Tibial nerve (tissue), 4 donors: ENCODE data around the gene ZNF408. TPM values are rescaled to one million over a fixed set of nuclear protein-coding genes. Genes with fewer than 3 reads are reported as not detected.
A peak's percentile ranks its signal among the peaks of the same experiment; 100 is the strongest.

Source experiments
- DNase-seq, 2 donors: peaks; one replicate each; pipeline ENCODE4 v3.0.0-alpha.2; 2019; ENCODE audit warnings: low spot score in 2 of 2
- H3K27ac ChIP-seq, 4 donors: fragments of 200-600 bp; sonication (generic) in 3 of 4; one replicate each; pipeline ENCODE4 v1.5.1; 2017 to 2019; ENCODE audit warnings: mild to moderate bottlenecking in 1 of 4
- H3K27me3 ChIP-seq, 2 donors: fragments of 200-600 bp; sonication (generic) in 1 of 2; one replicate each; pipeline versions ENCODE4 v1.5.1 to v1.6.0; 2017 to 2019
- H3K36me3 ChIP-seq, 3 donors: fragments of 200-600 bp; sonication (generic); one replicate each; pipeline ENCODE4 v1.5.1; 2018 to 2019
- H3K4me1 ChIP-seq, 4 donors: fragments of 200-600 bp; sonication (generic) in 3 of 4; one replicate each; pipeline ENCODE4 v1.5.1; 2017 to 2019
- H3K4me3 ChIP-seq, 4 donors: fragments of 200-600 bp; sonication (generic) in 3 of 4; one replicate each; pipeline ENCODE4 v1.5.1; 2017 to 2019; ENCODE audit warnings: mild to moderate bottlenecking in 1 of 4, moderate library complexity in 1 of 4
- H3K9me3 ChIP-seq, 4 donors: fragments of 200-600 bp; sonication (generic) in 3 of 4; one replicate each; pipeline ENCODE4 v1.5.1; 2017 to 2019
- EP300 ChIP-seq, 2 donors: sonication (generic); formaldehyde crosslinking; IDR thresholded peaks; one replicate each; pipeline ENCODE4 v1.6.1; 2017; ENCODE audit warnings: antibody characterized with exemption in 2 of 2, mild to moderate bottlenecking in 1 of 2
- POLR2A ChIP-seq, 2 donors: fragments of 450-650 bp; IDR thresholded peaks; one replicate each; pipeline ENCODE4 v1.6.1; 2017; ENCODE audit warnings: antibody characterized with exemption in 2 of 2, mild to moderate bottlenecking in 2 of 2, moderate library complexity in 2 of 2
- WGBS, 2 donors: methylation state at CpG; one replicate each; pipeline ENCODE4 v1.1.5; 2018; 5-methylcytosine and 5-hydroxymethylcytosine counted together
- total RNA-seq, 4 donors: library from RNA; depleted of rRNA; stranded (reverse); fragments of >200 nt; gene quantifications; one replicate each; pipeline ENCODE4 v1.1.0, GENCODE V29; 2016
- TF ChIP-seq, protein P1 (sequence below), 5 experiments: fragments of 200-600 bp in 3 of 5; fragments of 450-650 bp in 2 of 5; sonication (generic) in 3 of 5; IDR thresholded peaks; one replicate each; pipeline ENCODE4 v1.5.1; 2016 to 2019; ENCODE audit warnings: antibody characterized with exemption in 5 of 5, mild to moderate bottlenecking in 3 of 5, moderate library complexity in 2 of 5

The ZNF408 gene
- total RNA-seq, 4 donors from 2014 or later = 8.8 to 21.6 (median 13.7) TPM

DNA sequence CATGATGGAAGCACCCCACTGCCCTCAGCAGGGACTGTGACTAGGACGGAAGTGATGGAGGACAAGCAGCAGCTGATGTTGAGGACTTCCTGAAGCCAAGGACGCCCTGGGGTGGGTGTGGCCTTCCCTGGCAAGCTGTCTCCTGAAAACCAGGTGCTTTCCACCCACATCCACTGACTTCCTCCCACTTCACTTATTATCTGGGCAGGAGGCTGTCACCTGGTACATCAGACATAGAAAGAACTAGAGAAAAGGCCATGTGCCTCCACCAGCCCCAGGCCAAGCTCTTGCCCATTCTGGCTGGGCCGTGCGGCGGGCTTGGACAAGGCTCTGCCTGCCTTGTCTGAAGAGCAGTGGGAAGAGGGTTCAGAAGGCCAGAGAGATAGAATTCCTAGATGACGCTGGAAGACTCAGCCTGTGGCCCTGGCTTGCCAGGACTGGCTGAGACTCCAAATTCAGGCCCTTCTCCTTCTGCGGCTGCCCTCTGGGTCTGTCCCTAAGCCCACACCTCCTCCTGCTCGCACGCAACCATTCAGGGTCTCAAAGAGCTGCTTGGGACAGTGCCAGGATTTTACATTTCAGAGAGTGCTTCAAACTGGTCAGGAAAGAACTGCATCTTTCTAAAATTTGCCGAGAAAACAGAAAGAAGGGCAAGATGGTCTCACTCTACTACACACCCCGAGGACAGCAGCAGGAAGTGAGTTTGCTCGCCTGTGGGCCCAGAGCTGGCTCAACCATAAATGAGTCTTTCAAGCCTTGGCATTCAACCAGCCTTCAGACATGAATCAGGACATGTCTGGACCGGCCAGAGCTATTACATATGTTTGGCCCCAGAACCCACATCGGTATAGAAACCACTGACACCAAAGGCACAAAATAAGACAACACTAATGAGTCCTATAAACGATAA, 13.7 kb upstream of the ZNF408 start:
- WGBS, 2 donors = 67 to 79% methylated on average over 15 of the region's 15 CpGs
- TF ChIP-seq, protein P1, sequence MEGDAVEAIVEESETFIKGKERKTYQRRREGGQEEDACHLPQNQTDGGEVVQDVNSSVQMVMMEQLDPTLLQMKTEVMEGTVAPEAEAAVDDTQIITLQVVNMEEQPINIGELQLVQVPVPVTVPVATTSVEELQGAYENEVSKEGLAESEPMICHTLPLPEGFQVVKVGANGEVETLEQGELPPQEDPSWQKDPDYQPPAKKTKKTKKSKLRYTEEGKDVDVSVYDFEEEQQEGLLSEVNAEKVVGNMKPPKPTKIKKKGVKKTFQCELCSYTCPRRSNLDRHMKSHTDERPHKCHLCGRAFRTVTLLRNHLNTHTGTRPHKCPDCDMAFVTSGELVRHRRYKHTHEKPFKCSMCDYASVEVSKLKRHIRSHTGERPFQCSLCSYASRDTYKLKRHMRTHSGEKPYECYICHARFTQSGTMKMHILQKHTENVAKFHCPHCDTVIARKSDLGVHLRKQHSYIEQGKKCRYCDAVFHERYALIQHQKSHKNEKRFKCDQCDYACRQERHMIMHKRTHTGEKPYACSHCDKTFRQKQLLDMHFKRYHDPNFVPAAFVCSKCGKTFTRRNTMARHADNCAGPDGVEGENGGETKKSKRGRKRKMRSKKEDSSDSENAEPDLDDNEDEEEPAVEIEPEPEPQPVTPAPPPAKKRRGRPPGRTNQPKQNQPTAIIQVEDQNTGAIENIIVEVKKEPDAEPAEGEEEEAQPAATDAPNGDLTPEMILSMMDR (IDR thresholded peaks at IDR 0.05) = no peak
- no peak for TF ChIP-seq POLR2A (IDR thresholded peaks at IDR 0.05)
- TF ChIP-seq EP300 (IDR thresholded peaks at IDR 0.05) = no peak
- peaks cover 0 to 81% (median 19%) of the 10 kb centered on the region in 3 donors for H3K36me3 ChIP-seq
- no peaks in the 10 kb centered on the region for H3K27me3 ChIP-seq
- H3K27ac ChIP-seq = peak overlapping the region in 2 of 4 donors; percentile 2 to 42
- no peak overlapping the region for H3K4me3 ChIP-seq
- no peak for DNase-seq
- H3K4me1 ChIP-seq = peaks cover 0 to 18% (median 9%) of the 10 kb centered on the region in 4 donors
- H3K9me3 ChIP-seq = no peaks in the 10 kb centered on the region

- Histone ChIP-seq H3K27me3 (no peaks in the 10 kb centered on the region), H3K9me3 (no peaks in the 10 kb centered on the region), H3K4me1 (peaks cover 0 to 20% (median 0%) of the 10 kb centered on the region in 4 donors), H3K27ac (no peak overlapping the region), H3K36me3 (peaks cover 2 to 100% (median 39%) of the 10 kb centered on the region in 3 donors), H3K4me3 (no peak overlapping the region)
- WGBS, 2 donors = 89 to 90% methylated on average over 1 of the region's 1 CpG
- DNase-seq = no peak
- TF ChIP-seq EP300 (IDR thresholded peaks at IDR 0.05) (no peak), POLR2A (IDR thresholded peaks at IDR 0.05) (no peak)
- TF ChIP-seq, protein P1 (IDR thresholded peaks at IDR 0.05) = no peak
Observed at GRCh38 chr11:46690702-46691101, 10.1 kb upstream of the ZNF408 start.

DNA sequence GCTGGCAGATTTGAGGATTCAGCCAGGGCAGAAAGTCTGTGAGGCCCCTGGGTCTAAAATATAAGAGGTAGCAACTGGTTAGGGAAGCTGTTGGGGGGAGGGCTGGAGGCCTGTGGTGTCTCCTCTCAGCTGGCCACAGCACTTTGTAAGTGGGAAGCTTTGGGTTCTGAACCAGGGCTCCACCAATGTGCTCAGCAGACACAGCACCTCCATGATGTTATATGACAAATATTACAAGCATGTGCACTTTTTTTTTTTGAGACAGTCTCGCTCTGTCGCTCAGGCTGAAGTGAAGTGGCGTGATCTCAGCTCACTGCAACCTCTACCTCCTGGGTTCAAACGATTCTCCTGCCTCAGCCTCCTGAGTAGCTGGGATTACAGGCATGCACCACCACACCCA, 8.4 kb upstream of the ZNF408 start:
- H3K4me3 ChIP-seq = no peak overlapping the region
- no peak for DNase-seq
- H3K27me3 ChIP-seq = no peaks in the 10 kb centered on the region
- H3K27ac ChIP-seq = no peak overlapping the region
- H3K9me3 ChIP-seq = no peaks in the 10 kb centered on the region
- peaks cover 0 to 38% (median 10%) of the 10 kb centered on the region in 4 donors for H3K4me1 ChIP-seq
- 82 to 87% methylated on average over 4 of the region's 4 CpGs for WGBS, 2 donors
- TF ChIP-seq, protein P1 (IDR thresholded peaks at IDR 0.05) = no peak
- TF ChIP-seq POLR2A (IDR thresholded peaks at IDR 0.05) (no peak), EP300 (IDR thresholded peaks at IDR 0.05) (no peak)
- H3K36me3 ChIP-seq = peaks cover 2 to 98% (median 35%) of the 10 kb centered on the region in 3 donors

- 69 to 71% methylated on average over 1 to 2 of the region's 2 CpGs for WGBS, 2 donors
- no peak overlapping the region for H3K4me3 ChIP-seq
- H3K4me1 ChIP-seq = peaks cover 0 to 49% (median 22%) of the 10 kb centered on the region in 4 donors
- H3K27me3 ChIP-seq = no peaks in the 10 kb centered on the region
- no peaks in the 10 kb centered on the region for H3K9me3 ChIP-seq
- peak overlapping the region in 2 of 4 donors; percentile 58 to 64 for H3K27ac ChIP-seq
- H3K36me3 ChIP-seq = peaks cover 2 to 87% (median 26%) of the 10 kb centered on the region in 3 donors
- no peak for DNase-seq
- TF ChIP-seq, protein P1 (IDR thresholded peaks at IDR 0.05) = no peak
- no peak for TF ChIP-seq POLR2A (IDR thresholded peaks at IDR 0.05)
- no peak for TF ChIP-seq EP300 (IDR thresholded peaks at IDR 0.05)
Observed at GRCh38 chr11:46693597-46694012, 7.2 kb upstream of the ZNF408 start.

GRCh38 chr11:46694072-46694471, 6.8 kb upstream of the ZNF408 start:
- 78 to 84% methylated on average over 6 of the region's 6 CpGs for WGBS, 2 donors

More at GRCh38 chr11:46694072-46694471, 6.8 kb upstream of the ZNF408 start:
- no peak for TF ChIP-seq EP300 (IDR thresholded peaks at IDR 0.05)
- TF ChIP-seq, protein P1 (IDR thresholded peaks at IDR 0.05) = no peak
- TF ChIP-seq POLR2A (IDR thresholded peaks at IDR 0.05) = no peak
- no peak for DNase-seq
- peaks cover 0 to 54% (median 26%) of the 10 kb centered on the region in 4 donors for H3K4me1 ChIP-seq
- H3K27me3 ChIP-seq = no peaks in the 10 kb centered on the region
- H3K27ac ChIP-seq = peak overlapping the region in 2 of 4 donors; percentile 58 to 64
- peaks cover 2 to 82% (median 26%) of the 10 kb centered on the region in 3 donors for H3K36me3 ChIP-seq
- no peaks in the 10 kb centered on the region for H3K9me3 ChIP-seq
- H3K4me3 ChIP-seq = no peak overlapping the region
